HEK293 (cell line): ENCODE results near the gene C2orf69.

Experiments
- CTCF ChIA-PET: fragments of 350-600 bp; formaldehyde crosslinking; extraction: SDS; loops from one replicate; lab custom pipeline; 2021; ENCODE audit warnings: antibody characterized with exemption; lab: Yijun Ruan, JAX
- POLR2A ChIA-PET: fragments of 300-600 bp; formaldehyde crosslinking; extraction: SDS; loops from one replicate; lab custom pipeline; 2020; ENCODE audit warnings: antibody characterized with exemption, inconsistent platforms; lab: Yijun Ruan, JAX
- H3K27ac ChIP-seq: fragments of 200-500 bp; sonication (Bioruptor generic); 2 replicates; pipeline ENCODE4 v1.5.1; 2014; ENCODE audit warnings: low read depth, low read length, control low read depth, inconsistent platforms; ENCODE audit errors: extremely low read depth
- H3K36me3 ChIP-seq, 2 experiments: fragments of 200-500 bp in 1 of 2; sonication (Bioruptor generic) in 1 of 2; 1 replicate in 1 of 2; 2 replicates in 1 of 2; pipeline ENCODE4 v1.5.1; 2014 to 2017; ENCODE audit warnings: inconsistent platforms in 2 of 2, low read length in 2 of 2; ENCODE audit not compliant: control insufficient read depth in 2 of 2, insufficient read depth in 1 of 2
- H3K4me1 ChIP-seq: fragments of 200-500 bp; sonication (Bioruptor generic); 2 replicates; pipeline ENCODE4 v1.5.1; 2014; ENCODE audit warnings: mild to moderate bottlenecking, low read length, inconsistent platforms; ENCODE audit not compliant: control insufficient read depth, insufficient read depth
- H3K4me3 ChIP-seq: 2 replicates; pipeline ENCODE4 v1.5.1; 2011; ENCODE audit warnings: low read depth, mild to moderate bottlenecking, control low read depth, low read length, moderate library complexity
- H3K9me3 ChIP-seq: fragments of 200-500 bp; sonication (Bioruptor generic); 2 replicates; pipeline ENCODE4 v1.5.1; 2014; ENCODE audit warnings: low read depth, low read length, inconsistent platforms; ENCODE audit not compliant: control insufficient read depth, insufficient read depth
- GLIS1 ChIP-seq: fragments of 450-650 bp; formaldehyde crosslinking; IDR thresholded peaks from 2 replicates; pipeline ENCODE4 v1.5.1; 2016; ENCODE audit warnings: missing biosample characterization, missing genetic modification characterization
- HOXD13 ChIP-seq: sonication (generic); formaldehyde crosslinking; IDR thresholded peaks from 2 replicates; pipeline ENCODE4 v1.8.0; 2022; ENCODE audit warnings: missing genetic modification reagents, borderline replicate concordance
- INSM2 ChIP-seq: fragments of 450-650 bp; formaldehyde crosslinking; IDR thresholded peaks from 2 replicates; pipeline ENCODE4 v1.5.1; 2016; ENCODE audit warnings: missing biosample characterization, missing genetic modification characterization
- MZF1 ChIP-seq: fragments of 450-650 bp; formaldehyde crosslinking; IDR thresholded peaks from 2 replicates; pipeline ENCODE4 v1.5.1; 2017; ENCODE audit warnings: missing biosample characterization, missing genetic modification characterization, borderline replicate concordance
- ZBTB21 ChIP-seq: fragments of 450-650 bp; formaldehyde crosslinking; IDR thresholded peaks from 2 replicates; pipeline ENCODE4 v1.5.1; 2017; ENCODE audit warnings: missing biosample characterization, missing genetic modification characterization
- ZNF10 ChIP-seq: fragments of 450-650 bp; formaldehyde crosslinking; IDR thresholded peaks from 2 replicates; pipeline ENCODE4 v1.5.1; 2017; ENCODE audit warnings: missing biosample characterization, missing genetic modification characterization
- ZNF157 ChIP-seq: fragments of 450-650 bp; formaldehyde crosslinking; IDR thresholded peaks from 2 replicates; pipeline ENCODE4 v1.5.1; 2016; ENCODE audit warnings: missing biosample characterization, missing genetic modification characterization
- ZNF2 ChIP-seq: fragments of 450-650 bp; formaldehyde crosslinking; IDR thresholded peaks from 2 replicates; pipeline ENCODE4 v1.5.1; 2016; ENCODE audit warnings: missing biosample characterization, missing genetic modification characterization
- ZNF202 ChIP-seq: fragments of 450-650 bp; formaldehyde crosslinking; IDR thresholded peaks from 2 replicates; pipeline ENCODE4 v1.5.1; 2016; ENCODE audit warnings: missing biosample characterization, missing genetic modification characterization, borderline replicate concordance
- ZNF239 ChIP-seq: fragments of 450-650 bp; formaldehyde crosslinking; IDR thresholded peaks from 2 replicates; pipeline ENCODE4 v1.5.1; 2016; ENCODE audit warnings: missing biosample characterization, missing genetic modification characterization
- ZNF280C ChIP-seq: fragments of 450-650 bp; formaldehyde crosslinking; IDR thresholded peaks from 2 replicates; pipeline ENCODE4 v1.5.1; 2016; ENCODE audit warnings: missing biosample characterization, missing genetic modification characterization
- ZNF302 ChIP-seq: fragments of 450-650 bp; formaldehyde crosslinking; IDR thresholded peaks from 2 replicates; pipeline ENCODE4 v1.5.1; 2016; ENCODE audit warnings: missing biosample characterization, missing genetic modification characterization, low read depth
- ZNF341 ChIP-seq: fragments of 450-650 bp; formaldehyde crosslinking; IDR thresholded peaks from 2 replicates; pipeline ENCODE4; 2016; ENCODE audit warnings: low read depth, missing biosample characterization, missing genetic modification characterization
- ZNF404 ChIP-seq: fragments of 450-650 bp; formaldehyde crosslinking; IDR thresholded peaks from 2 replicates; pipeline ENCODE4 v1.5.1; 2017; ENCODE audit warnings: missing biosample characterization, missing genetic modification characterization
- ZNF416 ChIP-seq: fragments of 450-650 bp; formaldehyde crosslinking; IDR thresholded peaks from 2 replicates; pipeline ENCODE4 v1.5.1; 2016; ENCODE audit warnings: missing biosample characterization, missing genetic modification characterization
- ZNF501 ChIP-seq: fragments of 450-650 bp; formaldehyde crosslinking; IDR thresholded peaks from 2 replicates; pipeline ENCODE4 v1.5.1; 2016; ENCODE audit warnings: missing biosample characterization, missing genetic modification characterization
- ZNF514 ChIP-seq: fragments of 450-650 bp; formaldehyde crosslinking; IDR thresholded peaks from 2 replicates; pipeline ENCODE4 v1.5.1; 2016; ENCODE audit warnings: missing biosample characterization, missing genetic modification characterization
- ZNF600 ChIP-seq: fragments of 450-650 bp; formaldehyde crosslinking; IDR thresholded peaks from 2 replicates; pipeline ENCODE4 v1.5.1; 2016; ENCODE audit warnings: missing biosample characterization, missing genetic modification characterization
- ZNF621 ChIP-seq: fragments of 450-650 bp; formaldehyde crosslinking; IDR thresholded peaks from 2 replicates; pipeline ENCODE4 v1.5.1; 2017; ENCODE audit warnings: missing biosample characterization, missing genetic modification characterization
- ZNF654 ChIP-seq: fragments of 450-650 bp; formaldehyde crosslinking; IDR thresholded peaks from 2 replicates; pipeline ENCODE4 v1.5.1; 2016; ENCODE audit warnings: low read depth, missing biosample characterization, missing genetic modification characterization
- ZNF658 ChIP-seq: fragments of 450-650 bp; formaldehyde crosslinking; IDR thresholded peaks from 2 replicates; pipeline ENCODE4; 2016; ENCODE audit warnings: missing biosample characterization, missing genetic modification characterization
- ZNF843 ChIP-seq: fragments of 450-650 bp; formaldehyde crosslinking; IDR thresholded peaks from 2 replicates; pipeline ENCODE4 v1.5.1; 2016; ENCODE audit warnings: missing biosample characterization, missing genetic modification characterization

C2orf69 gene

GRCh38 chr2:199865905-199866304 lies 45.2 kb upstream of the C2orf69 start:
- Histone ChIP-seq H3K4me1 (0 out of 2 replicates have a peak, but pooled peaks cover 2% of the 10 kb centered on the region), H3K27ac (no peak overlapping the region), H3K4me3 (no peak overlapping the region), H3K9me3 (no peaks in the 10 kb centered on the region), H3K36me3 (no peaks in the 10 kb centered on the region)
- CTCF ChIA-PET = interaction anchor here (1.6 to 1.7 kb wide), 2 partner anchors 74 to 125 kb away, joined by 4 to 6 read pairs; no protein-coding TSS in a partner anchor
- TF ChIP-seq HOXD13 (CRISPR knock-in tag) (no peak), ZNF501 (tag by site-specific recombination) (no peak), ZNF302 (no peak), ZNF658 (tag by site-specific recombination) (no peak), ZNF404 (tag by site-specific recombination) (no peak), ZNF416 (no peak), GLIS1 (no peak), ZNF202 (tag by site-specific recombination) (no peak), ZNF280C (tag by site-specific recombination) (no peak), ZNF10 (no peak), ZNF157 (tag by site-specific recombination) (no peak)
- POLR2A ChIA-PET = no interaction called here

DNA sequence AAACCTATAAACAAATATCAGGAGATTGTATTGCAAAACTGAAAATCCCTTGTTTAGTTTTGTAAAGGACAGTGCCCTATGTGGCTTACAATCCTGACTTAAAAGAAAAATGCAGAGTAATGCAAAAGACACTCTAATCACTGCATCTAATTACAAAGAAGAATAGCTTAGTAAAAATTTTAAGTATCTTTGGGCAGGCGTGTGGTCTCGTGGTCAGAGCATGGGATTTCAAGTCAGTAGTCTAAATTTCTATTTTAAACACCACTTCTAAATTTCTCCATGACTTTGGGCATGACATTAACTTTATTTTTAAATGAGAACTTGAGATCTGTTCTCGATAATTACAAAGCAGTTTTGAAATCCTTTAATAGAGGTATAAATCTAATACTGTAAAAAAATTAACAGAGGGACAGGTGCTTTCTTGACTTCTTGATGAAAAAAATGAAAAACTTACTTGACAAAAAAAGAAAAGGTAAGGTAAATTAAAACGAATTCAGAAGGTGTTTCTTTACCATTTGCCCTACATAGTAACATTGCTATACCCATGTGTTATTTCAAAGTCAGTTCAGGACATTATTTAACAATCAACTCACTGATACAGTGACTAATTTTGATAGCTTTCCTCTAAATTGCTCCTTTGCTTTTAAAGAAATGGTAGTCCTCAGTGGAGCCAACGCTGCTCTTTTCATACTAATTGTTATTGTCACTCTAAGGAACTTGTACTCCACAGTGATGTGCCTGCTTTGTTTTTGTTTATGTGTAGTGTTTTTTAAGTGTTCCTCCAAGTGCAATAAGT lies 42.5 kb upstream of the C2orf69 start:
- Histone ChIP-seq H3K27ac (no peak overlapping the region), H3K9me3 (no peaks in the 10 kb centered on the region), H3K4me1 (0 out of 2 replicates have a peak, but pooled peaks cover 2% of the 10 kb centered on the region), H3K4me3 (no peak overlapping the region), H3K36me3 (no peaks in the 10 kb centered on the region)
- no peak for TF ChIP-seq ZNF621
- no peak for TF ChIP-seq ZBTB21 (tag by site-specific recombination)
- no peak for TF ChIP-seq ZNF843 (tag by site-specific recombination)
- no peak for TF ChIP-seq ZNF2 (tag by site-specific recombination)
- TF ChIP-seq MZF1 (tag by site-specific recombination) = no peak
- TF ChIP-seq ZNF239 (tag by site-specific recombination) = no peak
- ChIA-PET POLR2A (no interaction called here), CTCF (interaction anchor here (0.7 kb wide), 1 partner anchor 28 kb away, joined by 3 read pairs; no protein-coding TSS in a partner anchor)

- Histone ChIP-seq H3K27ac (no peak overlapping the region), H3K9me3 (no peaks in the 10 kb centered on the region), H3K4me1 (0 out of 2 replicates have a peak, but pooled peaks cover 2% of the 10 kb centered on the region), H3K36me3 (no peaks in the 10 kb centered on the region), H3K4me3 (no peak overlapping the region)
- TF ChIP-seq ZNF341 (tag by site-specific recombination) (no peak), INSM2 (no peak), ZNF654 (tag by site-specific recombination) (no peak), ZNF514 (no peak), ZNF600 (tag by site-specific recombination) (no peak)
- CTCF ChIA-PET = interaction anchor here (0.7 to 1.0 kb wide), 2 partner anchors 8 to 28 kb away, joined by 3 to 4 read pairs; no protein-coding TSS in a partner anchor
- POLR2A ChIA-PET = no interaction called here
Measured at GRCh38 chr2:199869227-199869541, 41.9 kb upstream of the C2orf69 start.
